ENCODE results near the gene SLC2A9. TPM values are rescaled to one million over a fixed set of nuclear protein-coding genes. Genes with fewer than 3 reads are reported as not detected.

SLC2A9 gene
- total RNA-seq, 1 donor from 2014 or later, result 3.4 TPM

GRCh38 chr4:9976781-9977180, 44.5 kb downstream of the SLC2A9 start:
- Mint-ChIP-seq H3K27ac (no peak overlapping the region), H3K36me3 (ENCODE audit: low read depth) (peaks cover 1% of the 10 kb centered on the region), H3K27me3 (ENCODE audit: insufficient read depth) (peaks cover 4% of the 10 kb centered on the region), H3K4me3 (no peak overlapping the region), H3K4me1 (ENCODE audit: low read depth) (peaks cover 7% of the 10 kb centered on the region), H3K9me3 (peaks cover 16% of the 10 kb centered on the region)
- DNase-seq (ENCODE audit: low spot score), result no peak
- intact Hi-C loops (cut with micrococcal nuclease), result no loop called here

- Mint-ChIP-seq H3K27me3 (ENCODE audit: insufficient read depth) (peaks cover 4% of the 10 kb centered on the region), H3K9me3 (peaks cover 16% of the 10 kb centered on the region), H3K36me3 (ENCODE audit: low read depth) (peaks cover 1% of the 10 kb centered on the region), H3K4me1 (ENCODE audit: low read depth) (peaks cover 7% of the 10 kb centered on the region), H3K27ac (no peak overlapping the region), H3K4me3 (no peak overlapping the region)
- intact Hi-C loops (cut with micrococcal nuclease), result no loop called here
- DNase-seq (ENCODE audit: low spot score), result no peak
These were observed 45.0 kb downstream of the SLC2A9 start for GRCh38 chr4:9976293-9976692.

DNA sequence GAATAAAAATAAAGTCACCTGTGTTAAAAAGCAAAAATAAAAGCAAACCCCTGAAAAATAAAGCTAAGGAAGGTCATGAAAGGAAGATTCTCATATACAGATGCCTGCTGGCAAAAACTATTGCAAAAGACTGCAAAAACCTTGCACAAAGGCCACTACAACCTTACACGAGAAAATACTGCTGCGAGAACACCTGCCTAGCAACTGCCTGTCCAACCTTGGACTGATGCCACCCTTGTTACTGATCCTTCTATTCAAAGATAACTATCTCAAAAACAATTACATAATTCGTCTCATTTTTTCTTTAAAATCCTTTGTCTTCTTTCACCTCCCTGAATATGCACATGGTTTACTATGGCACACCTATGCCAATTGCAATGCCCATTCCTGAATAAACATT, 49.6 kb downstream of the SLC2A9 start:
- Mint-ChIP-seq H3K27ac (no peak overlapping the region), H3K4me3 (no peak overlapping the region), H3K9me3 (peaks cover 23% of the 10 kb centered on the region), H3K36me3 (ENCODE audit: low read depth) (peaks cover 8% of the 10 kb centered on the region), H3K27me3 (ENCODE audit: insufficient read depth) (peaks cover 4% of the 10 kb centered on the region), H3K4me1 (ENCODE audit: low read depth) (peaks cover 23% of the 10 kb centered on the region)
- intact Hi-C loops (cut with micrococcal nuclease), result no loop called here
- no peak for DNase-seq (ENCODE audit: low spot score)

DNA sequence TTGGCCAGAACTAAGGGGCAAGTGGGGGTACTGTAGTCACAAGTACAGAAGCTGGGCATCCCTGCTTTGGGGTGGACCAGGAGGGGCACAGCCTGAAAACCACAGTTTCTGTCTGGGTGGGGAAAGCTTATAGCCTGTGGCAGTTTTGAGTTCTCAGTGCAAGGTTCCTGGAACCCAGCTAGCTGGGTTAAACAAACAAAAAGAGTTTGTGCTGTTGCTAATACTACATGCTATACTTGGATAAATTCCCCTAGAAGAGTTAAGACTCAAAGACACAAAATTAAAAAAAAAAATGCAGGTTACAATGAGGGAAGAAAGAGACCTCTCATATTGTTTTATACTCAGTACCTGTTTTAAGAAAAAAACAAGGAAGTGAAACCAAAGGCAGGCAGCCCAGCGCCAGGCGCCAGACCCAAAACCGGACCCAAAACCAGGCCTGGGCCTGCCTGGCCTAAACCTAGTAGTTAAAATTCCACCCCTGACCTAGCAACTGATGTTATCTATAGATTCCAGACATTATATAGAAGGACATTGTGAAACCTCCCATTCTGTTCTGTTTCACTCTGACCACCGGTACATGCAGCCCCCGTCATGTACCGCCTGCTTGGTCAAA, 50.8 kb downstream of the SLC2A9 start:
- Mint-ChIP-seq H3K36me3 (ENCODE audit: low read depth) (peaks cover 8% of the 10 kb centered on the region), H3K27ac (peak overlapping the region; percentile 83), H3K9me3 (peaks cover 23% of the 10 kb centered on the region), H3K4me3 (peak overlapping the region; percentile 37), H3K4me1 (ENCODE audit: low read depth) (peaks cover 23% of the 10 kb centered on the region), H3K27me3 (ENCODE audit: insufficient read depth) (peaks cover 5% of the 10 kb centered on the region)
- DNase-seq (ENCODE audit: low spot score), result no peak
- intact Hi-C loops (cut with micrococcal nuclease), result loop anchor here (1.0 kb wide), 1 partner anchor 145 kb away; no protein-coding TSS in a partner anchor

DNA sequence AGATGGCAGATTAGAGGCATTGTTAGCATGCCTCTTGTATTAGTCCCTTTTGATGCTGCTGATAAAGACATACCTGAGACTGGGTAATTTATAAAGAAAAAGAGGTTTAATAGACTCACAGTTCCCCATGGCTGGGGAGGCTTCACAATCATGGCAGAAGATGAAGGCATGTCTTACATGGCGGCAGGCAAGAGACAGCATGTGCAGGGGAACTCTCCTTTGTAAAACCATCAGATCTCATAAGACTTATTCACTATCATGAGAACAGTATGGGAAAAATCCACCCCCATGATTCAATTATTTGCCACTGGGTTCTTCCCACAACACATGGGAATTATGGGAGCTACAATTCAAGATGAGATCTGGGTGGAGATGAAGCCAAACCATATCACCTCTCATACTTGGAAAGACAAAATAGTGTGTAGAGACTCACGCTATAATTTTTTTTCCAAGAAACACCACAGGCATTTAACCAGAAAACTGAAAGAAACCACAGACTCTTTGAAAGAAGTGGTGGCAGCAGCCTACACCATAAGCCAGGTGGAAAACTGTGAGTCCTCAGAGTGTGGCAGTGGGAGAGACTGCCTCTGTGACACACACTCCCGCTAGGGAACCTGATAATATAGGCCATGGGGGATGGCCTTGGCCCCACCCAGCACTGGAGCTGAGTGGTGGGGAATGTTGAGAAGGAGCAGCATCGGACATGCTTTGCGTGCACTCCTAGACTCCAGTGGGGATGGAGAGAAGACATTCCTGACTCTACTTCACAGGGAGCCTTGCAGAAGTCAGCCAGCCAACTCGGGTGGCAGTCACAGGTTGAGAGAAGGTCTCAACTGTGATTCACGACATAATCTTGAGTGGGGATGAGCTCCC, 51.5 kb downstream of the SLC2A9 start:
- peaks cover 23% of the 10 kb centered on the region for H3K4me1 Mint-ChIP-seq (ENCODE audit: low read depth)
- H3K27ac Mint-ChIP-seq, result peak overlapping the region; percentile 83
- no peak for DNase-seq (ENCODE audit: low spot score)
- intact Hi-C loops (cut with micrococcal nuclease), result loop anchor here (1.0 kb wide), 2 partner anchors 31 to 144 kb away; no protein-coding TSS in a partner anchor
- H3K36me3 Mint-ChIP-seq (ENCODE audit: low read depth), result peaks cover 8% of the 10 kb centered on the region
- H3K9me3 Mint-ChIP-seq, result peaks cover 23% of the 10 kb centered on the region
- peaks cover 5% of the 10 kb centered on the region for H3K27me3 Mint-ChIP-seq (ENCODE audit: insufficient read depth)
- H3K4me3 Mint-ChIP-seq, result peak overlapping the region; percentile 37

DNA sequence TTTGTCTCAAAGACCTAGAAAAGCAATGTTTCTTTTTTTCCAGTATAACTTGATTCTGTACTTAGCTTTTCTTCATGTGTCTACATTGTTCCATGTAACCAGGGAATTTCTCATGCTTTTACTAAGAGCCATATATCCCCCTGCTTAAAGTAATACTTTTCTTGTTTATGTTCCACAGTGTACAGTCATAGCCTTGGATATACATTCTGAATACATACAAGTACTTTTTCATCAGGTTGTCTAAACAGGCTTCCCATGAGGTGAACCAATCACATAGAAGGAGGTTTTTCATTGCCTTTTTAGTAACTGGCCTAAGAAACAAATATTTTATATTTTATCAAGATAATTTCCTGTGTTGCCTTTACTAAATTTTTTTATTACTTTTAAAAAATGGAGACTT, 52.8 kb downstream of the SLC2A9 start:
- no peak overlapping the region for H3K27ac Mint-ChIP-seq
- intact Hi-C loops (cut with micrococcal nuclease), result no loop called here
- H3K4me1 Mint-ChIP-seq (ENCODE audit: low read depth), result peaks cover 23% of the 10 kb centered on the region

GRCh38 chr4:9964879-9965278, 56.4 kb downstream of the SLC2A9 start:
- H3K4me3 Mint-ChIP-seq, result no peak overlapping the region
- peaks cover 13% of the 10 kb centered on the region for H3K27me3 Mint-ChIP-seq (ENCODE audit: insufficient read depth)
- DNase-seq (ENCODE audit: low spot score), result no peak
- no peak overlapping the region for H3K27ac Mint-ChIP-seq
- peaks cover 7% of the 10 kb centered on the region for H3K4me1 Mint-ChIP-seq (ENCODE audit: low read depth)
- H3K9me3 Mint-ChIP-seq, result peaks cover 17% of the 10 kb centered on the region
- intact Hi-C loops (cut with micrococcal nuclease), result no loop called here
- H3K36me3 Mint-ChIP-seq (ENCODE audit: low read depth), result peaks cover 4% of the 10 kb centered on the region

More for the DNA sequence above, 52.8 kb downstream of the SLC2A9 start:
- Mint-ChIP-seq H3K36me3 (ENCODE audit: low read depth) (peaks cover 8% of the 10 kb centered on the region), H3K27me3 (ENCODE audit: insufficient read depth) (peaks cover 5% of the 10 kb centered on the region), H3K9me3 (peaks cover 23% of the 10 kb centered on the region), H3K4me3 (no peak overlapping the region)
- DNase-seq (ENCODE audit: low spot score), result no peak

DNA sequence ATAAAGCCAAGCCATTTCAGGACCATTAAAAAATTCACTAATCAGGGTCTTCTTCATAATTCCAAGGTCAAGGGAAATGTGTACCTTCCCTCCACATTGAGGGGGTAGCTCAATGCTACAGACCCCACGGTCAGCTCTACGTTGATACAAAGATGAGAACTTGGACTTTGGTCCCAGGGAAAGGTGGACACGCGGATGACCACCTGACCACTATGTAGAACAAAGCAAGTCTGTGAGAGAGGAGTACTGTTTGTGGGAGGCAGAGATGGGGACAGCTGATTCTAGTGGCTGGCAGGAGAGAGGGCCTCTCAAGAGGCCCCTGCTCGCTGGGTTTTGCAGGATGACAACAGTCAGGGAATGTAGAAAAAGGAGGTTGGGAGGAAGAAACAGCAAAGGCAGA, 58.0 kb downstream of the SLC2A9 start:
- intact Hi-C loops (cut with micrococcal nuclease), result no loop called here
- Mint-ChIP-seq H3K4me3 (no peak overlapping the region), H3K9me3 (peaks cover 6% of the 10 kb centered on the region), H3K4me1 (ENCODE audit: low read depth) (no peaks in the 10 kb centered on the region), H3K36me3 (ENCODE audit: low read depth) (no peaks in the 10 kb centered on the region), H3K27ac (no peak overlapping the region), H3K27me3 (ENCODE audit: insufficient read depth) (peaks cover 13% of the 10 kb centered on the region)
- DNase-seq (ENCODE audit: low spot score), result no peak

DNA sequence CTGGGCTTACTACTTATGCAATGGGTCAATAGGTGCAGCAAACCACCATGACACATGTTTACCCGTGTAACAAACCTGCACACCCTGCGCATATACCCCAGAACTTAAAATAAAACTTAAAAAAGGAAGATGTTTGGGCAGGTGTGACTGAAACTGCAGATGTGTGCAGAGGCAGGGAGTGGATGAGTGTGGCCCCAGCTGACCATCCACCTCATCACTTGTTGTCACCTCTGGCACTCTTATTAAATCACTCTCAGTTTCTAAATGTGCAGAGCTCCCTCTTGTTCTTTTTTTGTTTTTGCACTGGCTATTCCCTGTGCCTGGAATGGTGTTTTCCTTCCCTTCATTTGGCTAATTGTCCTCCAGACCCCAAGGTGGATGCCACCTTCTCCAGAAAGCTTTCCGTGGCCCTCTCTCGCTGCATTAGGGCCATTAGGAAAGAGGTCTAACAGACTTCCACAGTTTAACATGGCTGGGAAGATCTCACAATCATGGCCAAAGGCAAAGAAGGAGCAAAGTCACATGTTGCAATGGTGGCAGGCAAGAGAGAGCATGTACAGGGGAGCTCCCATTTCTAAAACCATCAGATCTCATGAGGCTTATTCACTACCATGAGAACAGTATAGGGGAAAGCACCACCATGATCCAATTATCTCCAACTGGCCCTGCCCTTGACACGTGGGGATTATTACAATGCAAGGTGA, 58.5 kb downstream of the SLC2A9 start:
- Mint-ChIP-seq H3K27me3 (ENCODE audit: insufficient read depth) (peaks cover 13% of the 10 kb centered on the region), H3K9me3 (peaks cover 5% of the 10 kb centered on the region), H3K36me3 (ENCODE audit: low read depth) (no peaks in the 10 kb centered on the region), H3K4me3 (no peak overlapping the region), H3K27ac (no peak overlapping the region), H3K4me1 (ENCODE audit: low read depth) (no peaks in the 10 kb centered on the region)
- intact Hi-C loops (cut with micrococcal nuclease), result no loop called here
- DNase-seq (ENCODE audit: low spot score), result no peak

GRCh38 chr4:9954468-9954867, 66.8 kb downstream of the SLC2A9 start:
- Mint-ChIP-seq H3K4me1 (ENCODE audit: low read depth) (no peaks in the 10 kb centered on the region), H3K27ac (no peak overlapping the region), H3K36me3 (ENCODE audit: low read depth) (no peaks in the 10 kb centered on the region), H3K4me3 (no peak overlapping the region), H3K27me3 (ENCODE audit: insufficient read depth) (peaks cover 10% of the 10 kb centered on the region), H3K9me3 (no peaks in the 10 kb centered on the region)
- DNase-seq (ENCODE audit: low spot score), result no peak
- intact Hi-C loops (cut with micrococcal nuclease), result no loop called here

DNA sequence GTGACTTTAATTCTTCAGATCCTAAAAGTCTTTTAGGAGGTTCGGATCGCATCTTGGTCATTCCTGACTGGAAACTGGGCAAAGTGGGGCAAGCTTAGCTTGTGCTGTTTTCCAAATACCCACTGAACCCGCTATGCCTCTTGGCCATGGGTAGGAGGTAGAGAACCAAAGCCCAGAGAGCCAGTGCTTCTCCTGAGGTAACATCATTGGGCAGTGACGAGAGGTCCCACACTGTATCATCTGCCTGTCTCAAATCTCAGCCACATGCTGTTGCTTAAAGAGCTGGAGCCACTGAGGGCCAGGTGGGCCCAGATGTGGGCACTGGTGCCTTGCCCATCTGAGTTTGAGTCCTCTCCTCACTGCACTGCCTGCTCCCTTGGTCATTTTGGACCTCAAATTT, 68.2 kb downstream of the SLC2A9 start:
- peaks cover 10% of the 10 kb centered on the region for H3K27me3 Mint-ChIP-seq (ENCODE audit: insufficient read depth)
- H3K4me1 Mint-ChIP-seq (ENCODE audit: low read depth), result no peaks in the 10 kb centered on the region
- no peaks in the 10 kb centered on the region for H3K9me3 Mint-ChIP-seq
- intact Hi-C loops (cut with micrococcal nuclease), result no loop called here
- no peak for DNase-seq (ENCODE audit: low spot score)
- no peaks in the 10 kb centered on the region for H3K36me3 Mint-ChIP-seq (ENCODE audit: low read depth)
- no peak overlapping the region for H3K27ac Mint-ChIP-seq
- H3K4me3 Mint-ChIP-seq, result no peak overlapping the region

GRCh38 chr4:9952415-9952950, 68.8 kb downstream of the SLC2A9 start:
- Mint-ChIP-seq H3K27ac (no peak overlapping the region), H3K9me3 (no peaks in the 10 kb centered on the region), H3K27me3 (ENCODE audit: insufficient read depth) (peaks cover 10% of the 10 kb centered on the region), H3K4me3 (no peak overlapping the region), H3K4me1 (ENCODE audit: low read depth) (no peaks in the 10 kb centered on the region), H3K36me3 (ENCODE audit: low read depth) (no peaks in the 10 kb centered on the region)
- intact Hi-C loops (cut with micrococcal nuclease), result no loop called here
- no peak for DNase-seq (ENCODE audit: low spot score)

- Mint-ChIP-seq H3K27ac (no peak overlapping the region), H3K4me1 (ENCODE audit: low read depth) (no peaks in the 10 kb centered on the region), H3K9me3 (no peaks in the 10 kb centered on the region)
These were observed 71.7 kb downstream of the SLC2A9 start for GRCh38 chr4:9949573-9949972.

More at GRCh38 chr4:9949573-9949972, 71.7 kb downstream of the SLC2A9 start:
- Mint-ChIP-seq H3K27me3 (ENCODE audit: insufficient read depth) (peaks cover 5% of the 10 kb centered on the region), H3K4me3 (no peak overlapping the region), H3K36me3 (ENCODE audit: low read depth) (no peaks in the 10 kb centered on the region)
- intact Hi-C loops (cut with micrococcal nuclease), result no loop called here
- no peak for DNase-seq (ENCODE audit: low spot score)
